GM18867 (cell line): Measurements from ENCODE around the gene CDR2.
"Not testable (repeated sequence)": the region's sequence is repeated elsewhere in the genome, so short reads cannot be mapped to it uniquely, and the experiment has no call there.

Experiments used
- ATAC-seq: cut with Tn5 transposase; IDR thresholded peaks from one replicate; pipeline ENCODE4 v1.9.1; 2021; ENCODE audit warnings: mild to moderate bottlenecking, moderate library complexity; ENCODE audit not compliant: unreplicated experiment

The CDR2 gene

GRCh38 chr16:22353191-22353919, 21.1 kb downstream of the CDR2 start:
- ATAC-seq = no peak

DNA sequence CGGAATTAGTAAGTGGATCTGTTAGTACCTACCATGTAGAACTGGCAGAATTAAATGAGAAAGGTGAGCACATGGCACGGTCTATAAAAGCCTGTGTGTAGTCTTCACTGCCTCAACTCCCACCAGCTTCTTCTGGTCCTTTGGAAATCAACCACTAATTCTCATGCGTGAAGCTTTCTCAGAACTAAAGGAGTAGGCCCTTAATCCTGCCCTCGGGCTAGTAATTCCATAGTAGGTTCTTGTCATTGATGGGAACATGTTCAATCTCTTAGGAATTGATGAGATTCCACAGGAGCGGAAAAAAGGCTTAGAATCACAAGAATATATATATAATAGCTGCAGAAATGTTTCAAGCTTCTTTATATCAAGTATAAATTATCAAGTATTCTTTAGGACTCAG, 21.7 kb downstream of the CDR2 start:
- no peak for ATAC-seq

DNA sequence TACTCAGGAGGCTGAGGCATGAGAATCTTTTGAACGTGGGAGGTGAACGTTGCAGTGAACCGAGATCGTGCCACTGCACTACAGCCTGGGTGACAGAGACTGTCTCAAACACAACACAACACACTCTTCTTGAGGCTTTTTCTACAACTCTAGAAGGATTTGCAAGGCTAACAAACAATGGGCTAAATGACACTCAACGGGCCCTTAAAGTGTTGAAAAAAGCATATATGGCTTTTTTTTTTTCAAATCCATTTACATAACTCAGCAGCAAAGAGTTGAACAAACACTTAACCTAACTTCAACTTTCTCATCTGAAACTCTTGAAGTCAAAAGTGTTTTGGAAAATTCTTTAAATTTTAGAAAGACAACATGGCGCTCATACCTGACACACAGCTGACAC, 22.3 kb downstream of the CDR2 start:
- no peak for ATAC-seq

GRCh38 chr16:22351017-22351416, 23.4 kb downstream of the CDR2 start:
- ATAC-seq = not testable (repeated sequence)

- no peak for ATAC-seq
These were observed 26.1 kb downstream of the CDR2 start for GRCh38 chr16:22348291-22348690.

DNA sequence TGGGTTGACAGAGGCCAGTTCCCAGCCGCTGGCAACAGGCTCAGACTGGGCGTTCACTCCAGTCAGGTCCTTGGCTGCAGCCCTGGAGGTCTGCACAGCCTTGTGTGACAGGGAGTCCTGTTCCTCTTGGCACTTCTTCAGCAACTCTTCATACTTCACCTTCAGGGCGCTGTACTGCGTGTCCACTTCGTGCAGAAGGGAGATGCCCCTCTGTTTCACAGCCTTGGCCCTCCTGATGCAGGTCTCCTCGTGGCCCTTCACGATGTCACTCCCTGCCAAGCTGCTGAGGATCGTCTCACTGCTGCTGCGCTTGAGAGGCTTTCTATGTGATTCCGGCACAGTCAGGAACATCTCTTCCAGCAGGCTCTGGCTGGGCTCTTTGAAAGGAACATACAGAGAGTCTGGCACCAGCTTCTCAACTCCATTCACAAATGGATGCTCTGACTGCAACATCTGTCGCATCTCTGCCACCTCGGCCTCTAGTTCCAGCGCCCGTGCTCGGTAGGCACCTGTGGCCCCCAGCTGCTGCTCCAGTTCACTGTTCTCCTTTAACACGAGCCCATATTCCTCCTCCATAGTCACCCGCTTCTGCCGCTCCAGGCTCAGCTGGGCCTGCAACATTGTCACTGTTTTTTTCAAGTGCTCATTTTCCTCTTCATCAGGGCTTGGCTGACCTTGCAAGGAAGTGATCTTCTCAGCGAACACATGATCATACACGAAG, 27.2 kb downstream of the CDR2 start:
- ATAC-seq = no peak

- ATAC-seq = no peak
These were observed 27.9 kb downstream of the CDR2 start for GRCh38 chr16:22346483-22346882.

DNA sequence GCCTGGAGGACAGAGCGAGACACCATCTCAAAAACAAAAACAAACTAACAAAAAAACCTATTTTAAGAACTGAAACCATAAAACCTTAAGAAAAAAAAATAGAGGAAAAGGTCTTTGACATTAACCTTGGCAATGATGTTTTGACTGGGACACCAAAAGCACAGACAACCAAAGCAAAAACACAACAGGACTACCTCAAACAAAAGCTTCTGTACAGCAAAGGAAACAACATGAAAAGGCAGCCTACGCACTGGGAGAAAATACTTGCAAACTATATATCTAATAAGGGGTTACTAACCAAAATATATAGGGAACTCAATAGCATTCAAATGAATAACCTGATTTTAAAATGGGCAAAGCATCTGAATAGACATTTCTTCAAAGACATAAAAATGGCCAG, 32.3 kb downstream of the CDR2 start:
- no peak for ATAC-seq

DNA sequence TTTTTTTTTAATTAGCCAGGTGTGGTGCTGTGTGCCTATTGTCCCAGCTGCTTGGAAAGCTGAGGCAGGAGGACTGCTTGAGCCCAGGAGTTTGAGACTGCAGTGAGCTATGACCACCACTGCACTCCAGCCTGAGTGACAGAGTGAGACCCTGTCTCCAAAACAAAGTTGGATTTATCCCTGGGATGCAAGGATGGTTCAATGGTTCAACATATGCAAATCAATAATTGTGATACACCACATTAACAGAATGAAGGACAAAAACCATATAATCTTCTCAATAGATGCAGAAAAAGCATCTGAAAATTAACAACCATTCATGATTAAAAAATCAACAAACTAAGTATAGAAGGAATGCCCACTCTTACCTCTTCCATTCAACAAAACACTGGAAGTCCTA, 33.5 kb downstream of the CDR2 start:
- no peak for ATAC-seq

- ATAC-seq = no peak
These were observed 36.4 kb downstream of the CDR2 start for GRCh38 chr16:22337849-22338635.

- ATAC-seq = no peak
These were observed 37.4 kb downstream of the CDR2 start for GRCh38 chr16:22337045-22337444.

GRCh38 chr16:22336581-22336980, 37.8 kb downstream of the CDR2 start:
- no peak for ATAC-seq

- no peak for ATAC-seq
These were observed 38.7 kb downstream of the CDR2 start for GRCh38 chr16:22335668-22336246.

DNA sequence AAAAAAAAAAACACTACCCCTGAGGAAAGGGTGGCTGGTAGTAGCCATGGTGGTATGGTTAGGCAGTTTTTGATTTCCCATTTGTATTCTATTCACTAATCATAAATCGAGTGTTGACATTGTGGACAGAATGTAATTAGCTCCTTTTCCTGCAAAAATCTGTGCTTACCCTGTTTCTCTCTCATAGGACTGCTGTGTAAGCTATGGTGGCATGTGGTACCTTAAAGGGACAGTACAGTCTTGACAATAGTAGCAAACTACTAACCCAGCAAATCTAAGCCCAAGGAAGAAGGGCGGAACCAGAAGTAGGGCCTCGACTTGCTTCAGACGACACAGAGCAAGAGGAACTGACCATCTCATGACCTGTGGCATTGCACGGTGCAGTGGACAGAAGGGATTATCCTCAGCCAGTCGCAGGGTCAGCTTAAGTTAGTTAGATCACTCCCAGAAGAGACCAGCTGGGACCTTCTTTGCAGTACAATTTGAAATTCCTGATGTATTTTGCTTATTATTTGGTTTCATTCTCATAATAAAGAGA, 40.9 kb downstream of the CDR2 start:
- no peak for ATAC-seq

DNA sequence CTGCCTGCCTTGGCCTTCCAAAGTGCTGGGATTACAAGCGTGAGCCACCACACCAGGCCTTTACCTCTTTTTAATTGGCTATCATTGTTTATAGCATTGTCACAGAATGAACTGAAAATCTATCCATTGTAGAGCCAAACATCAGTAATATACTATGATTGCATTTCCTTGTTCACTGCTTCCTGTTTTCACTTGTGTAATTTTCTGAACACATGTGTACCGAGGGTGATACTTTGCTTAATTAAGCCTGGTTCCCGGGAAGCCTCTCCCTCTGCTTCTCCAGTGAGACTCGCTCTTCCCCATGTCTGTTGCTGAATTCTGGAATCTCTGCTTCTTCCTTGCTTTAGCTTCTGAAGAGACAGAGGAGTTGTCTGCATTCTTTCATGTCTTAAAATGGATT, 44.1 kb downstream of the CDR2 start:
- ATAC-seq = no peak

DNA sequence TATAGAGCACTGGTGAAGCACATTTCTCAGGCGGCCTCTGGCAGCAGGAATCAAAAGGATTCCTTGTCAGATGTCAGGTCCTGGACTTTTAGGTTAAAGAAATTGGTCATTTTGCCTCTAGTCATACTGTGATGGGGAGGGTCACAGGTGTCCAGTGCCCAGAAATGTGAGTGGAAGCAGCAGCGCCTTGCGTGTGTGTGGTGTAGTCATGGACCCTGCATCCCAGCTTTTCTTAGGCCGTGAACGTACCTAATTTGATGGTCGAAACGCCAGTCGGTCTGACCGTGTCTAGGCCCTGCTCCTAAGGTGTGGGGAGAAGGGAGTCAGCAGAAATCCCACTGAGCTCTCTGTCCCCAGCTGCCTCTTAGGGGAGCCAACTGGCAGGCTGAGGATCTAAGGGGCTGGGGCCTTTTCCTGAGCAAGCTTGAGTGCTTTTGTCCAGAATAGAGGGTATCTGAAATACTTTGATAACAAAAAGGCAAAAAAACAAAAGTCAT, 45.2 kb downstream of the CDR2 start:
- no peak for ATAC-seq

GRCh38 chr16:22328081-22328725, 46.2 kb downstream of the CDR2 start:
- ATAC-seq = no peak

DNA sequence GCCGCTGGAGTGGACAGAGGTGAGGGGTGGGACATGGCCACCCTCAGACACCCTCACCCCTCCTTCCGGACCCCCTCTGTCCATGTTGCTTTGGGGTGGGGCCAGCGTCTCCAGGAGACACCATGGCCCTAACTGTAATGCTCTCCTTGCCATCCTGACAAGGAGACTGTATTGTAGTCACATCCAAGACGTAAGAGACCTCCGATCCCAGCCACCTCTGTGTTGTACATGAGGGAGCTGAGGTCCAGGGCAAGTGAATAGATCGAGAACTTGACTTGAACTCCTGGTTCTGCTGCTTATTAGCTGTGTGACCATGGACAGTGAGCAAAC, 47.0 kb downstream of the CDR2 start:
- no peak for ATAC-seq

GRCh38 chr16:22326771-22327445, 47.5 kb downstream of the CDR2 start:
- ATAC-seq = no peak

- ATAC-seq = no peak
These were observed 48.1 kb downstream of the CDR2 start for GRCh38 chr16:22326369-22326652.
